Endodermal cell (in vitro differentiated cells): Measurements from ENCODE around the gene SEPTIN5. TPM values are rescaled to one million over a fixed set of nuclear protein-coding genes. Genes with fewer than 3 reads are reported as not detected.
A peak's percentile ranks its signal among the peaks of the same experiment; 100 is the strongest.

Experiments used
- DNase-seq: peaks from one replicate; pipeline ENCODE4 v3.0.0-alpha.2; 2017
- H3K27ac ChIP-seq: 2 replicates; pipeline ENCODE4 v1.5.1; 2013; ENCODE audit warnings: mild to moderate bottlenecking, low read depth, low read length, moderate library complexity
- H3K27me3 ChIP-seq: 2 replicates; pipeline ENCODE4 v1.6.1; 2013; ENCODE audit warnings: mild to moderate bottlenecking, low read length, moderate library complexity; ENCODE audit not compliant: insufficient read depth, control insufficient read depth, poor library complexity, severe bottlenecking
- H3K36me3 ChIP-seq: 2 replicates; pipeline ENCODE4 v1.7.0; 2013; ENCODE audit warnings: mild to moderate bottlenecking, low read length, moderate library complexity; ENCODE audit not compliant: control insufficient read depth, insufficient read depth
- H3K4me1 ChIP-seq: one replicate; pipeline ENCODE4 v1.7.0; 2013; ENCODE audit warnings: low read length; ENCODE audit not compliant: control insufficient read depth, insufficient read depth
- H3K4me3 ChIP-seq: 2 replicates; pipeline ENCODE4 v1.5.1; 2013; ENCODE audit warnings: mild to moderate bottlenecking, low read length, moderate library complexity
- H3K9ac ChIP-seq: 2 replicates; pipeline ENCODE4 v1.6.1; 2013; ENCODE audit warnings: mild to moderate bottlenecking, low read length, moderate library complexity; ENCODE audit not compliant: poor library complexity, severe bottlenecking; ENCODE audit errors: extremely low read depth
- H3K9me3 ChIP-seq: 2 replicates; pipeline ENCODE4 v1.6.1; 2013; ENCODE audit warnings: mild to moderate bottlenecking, low read length, moderate library complexity; ENCODE audit not compliant: control insufficient read depth
- H3K27ac Mint-ChIP-seq: 2 replicates; pipeline ENCODE4 v1.8.0; 2020; ENCODE audit warnings: mixed read lengths
- H3K27me3 Mint-ChIP-seq: 2 replicates; pipeline ENCODE4 v1.8.0; 2021; ENCODE audit warnings: mild to moderate bottlenecking, mixed read lengths; ENCODE audit not compliant: insufficient read depth
- H3K36me3 Mint-ChIP-seq: 2 replicates; pipeline ENCODE4 v1.8.0; 2020; ENCODE audit warnings: low read depth, mixed read lengths
- H3K4me1 Mint-ChIP-seq: 2 replicates; pipeline ENCODE4 v1.8.0; 2020; ENCODE audit warnings: mixed read lengths
- H3K4me3 Mint-ChIP-seq: 2 replicates; pipeline ENCODE4 v1.8.0; 2020; ENCODE audit warnings: mild to moderate bottlenecking, moderate library complexity, mixed read lengths
- H3K9me3 Mint-ChIP-seq: 2 replicates; pipeline ENCODE4 v1.8.0; 2020; ENCODE audit warnings: mild to moderate bottlenecking, mixed read lengths
- CTCF ChIP-seq: fragments of 200-600 bp; sonication (generic); conservative IDR thresholded peaks from 2 replicates; pipeline ENCODE4 v1.5.0; 2021; ENCODE audit warnings: antibody characterized with exemption, mild to moderate bottlenecking
- WGBS, 2 experiments: methylation state at CpG; one replicate each; pipeline versions ENCODE4 v1.1.5 to v1.1.7; 2013; ENCODE audit warnings: missing lambda C conversion rate in 2 of 2, mixed read lengths in 1 of 2; ENCODE audit not compliant: insufficient coverage in 1 of 2, insufficient read length in 1 of 2; 5-methylcytosine and 5-hydroxymethylcytosine counted together
- total RNA-seq, 2 donors: library from RNA; stranded (reverse); fragmentation: NEBNext Ultra II Directional in 1 of 2; extraction: Animal tissue kit (Norgen Biotek cat#: 25700) in 1 of 2; gene quantifications; 2 replicates in 1 of 2; 3 replicates in 1 of 2; pipeline ENCODE4 v1.2.1, GENCODE V29; 2021

Gene SEPTIN5
- total RNA-seq, 2 donors from 2014 or later = 9.8 to 20.0 TPM

GRCh38 chr22:19757140-19757984 lies 43.1 kb downstream of the SEPTIN5 start:
- 26 to 29% methylated on average over 9 to 16 of the region's 16 CpGs for WGBS, 2 experiments
- Histone ChIP-seq H3K9me3 (no peaks in the 10 kb centered on the region), H3K27ac (no peak overlapping the region), H3K4me1 (no peaks in the 10 kb centered on the region), H3K4me3 (no peak overlapping the region), H3K36me3 (no peaks in the 10 kb centered on the region), H3K9ac (no peak overlapping the region), H3K27me3 (peaks cover 95% of the 10 kb centered on the region)
- Mint-ChIP-seq H3K27ac (no peak overlapping the region), H3K36me3 (no peaks in the 10 kb centered on the region), H3K4me1 (peaks cover 15% of the 10 kb centered on the region), H3K9me3 (no peaks in the 10 kb centered on the region), H3K27me3 (peaks cover 89% of the 10 kb centered on the region), H3K4me3 (no peak overlapping the region)
- no peak for TF ChIP-seq CTCF
- peak; percentile 71 for DNase-seq

GRCh38 chr22:19757985-19758895 lies 43.9 kb downstream of the SEPTIN5 start:
- DNase-seq = peak; percentile 62
- Histone ChIP-seq H3K9me3 (no peaks in the 10 kb centered on the region), H3K4me1 (no peaks in the 10 kb centered on the region), H3K27ac (no peak overlapping the region), H3K27me3 (peaks cover 95% of the 10 kb centered on the region), H3K36me3 (no peaks in the 10 kb centered on the region), H3K9ac (no peak overlapping the region), H3K4me3 (no peak overlapping the region)
- Mint-ChIP-seq H3K27me3 (peaks cover 89% of the 10 kb centered on the region), H3K4me1 (peaks cover 15% of the 10 kb centered on the region), H3K36me3 (no peaks in the 10 kb centered on the region), H3K4me3 (no peak overlapping the region), H3K27ac (no peak overlapping the region), H3K9me3 (no peaks in the 10 kb centered on the region)
- no peak for TF ChIP-seq CTCF
- WGBS, 2 experiments = 34 to 58% methylated on average over 9 to 43 of the region's 43 CpGs

- no peak for TF ChIP-seq CTCF
- Mint-ChIP-seq H3K36me3 (no peaks in the 10 kb centered on the region), H3K4me3 (no peak overlapping the region), H3K4me1 (peaks cover 15% of the 10 kb centered on the region), H3K9me3 (no peaks in the 10 kb centered on the region), H3K27me3 (peaks cover 89% of the 10 kb centered on the region), H3K27ac (no peak overlapping the region)
- no peak overlapping the region for H3K9ac ChIP-seq
- H3K27me3 ChIP-seq = peaks cover 95% of the 10 kb centered on the region
- no peaks in the 10 kb centered on the region for H3K9me3 ChIP-seq
- peak; percentile 62 for DNase-seq
- WGBS, 2 experiments = 7 to 16% methylated on average over 3 to 21 of the region's 21 CpGs
- no peaks in the 10 kb centered on the region for H3K36me3 ChIP-seq
- H3K4me1 ChIP-seq = no peaks in the 10 kb centered on the region
- no peak overlapping the region for H3K27ac ChIP-seq
- no peak overlapping the region for H3K4me3 ChIP-seq
These were observed 44.7 kb downstream of the SEPTIN5 start for GRCh38 chr22:19758896-19759426.
